WTC11 (cell line): ENCODE measurements around the gene RCN2. TPM values are rescaled to one million over a fixed set of nuclear protein-coding genes. Genes with fewer than 3 reads are reported as not detected.

ENCODE experiments used
- ATAC-seq: fragments of 200-7000 bp; cut with Tn5 transposase; 2 replicates; pipeline ENCODE4 v1.10.0; 2021; ENCODE audit warnings: mild to moderate bottlenecking, moderate library complexity
- CTCF ChIA-PET: fragments of 300-600 bp; sonication (Branson Sonifier 250); formaldehyde crosslinking; loops from one replicate; lab custom pipeline; 2021; ENCODE audit warnings: antibody characterized with exemption; lab: Charles Lee
- POLR2A ChIA-PET: fragments of 350-600 bp; sonication (Branson Sonifier 250); formaldehyde crosslinking; loops from one replicate; lab custom pipeline; 2021; ENCODE audit warnings: antibody characterized with exemption; lab: Charles Lee
- DNase-seq: peaks from one replicate; pipeline ENCODE4 v3.0.0; 2021; ENCODE audit warnings: low spot score
- H3K27ac Mint-ChIP-seq: 2 replicates; pipeline ENCODE4 v1.8.0; 2021; ENCODE audit warnings: mixed read lengths
- H3K27me3 Mint-ChIP-seq: 2 replicates; pipeline ENCODE4 v1.8.0; 2021; ENCODE audit warnings: low read depth, mild to moderate bottlenecking, moderate library complexity, mixed read lengths
- H3K36me3 Mint-ChIP-seq: 2 replicates; pipeline ENCODE4 v1.8.0; 2021; ENCODE audit warnings: mixed read lengths
- H3K4me1 Mint-ChIP-seq: 2 replicates; pipeline ENCODE4 v1.8.0; 2022; ENCODE audit warnings: mixed read lengths
- H3K4me3 Mint-ChIP-seq: 2 replicates; pipeline ENCODE4 v1.8.0; 2021; ENCODE audit warnings: mild to moderate bottlenecking, moderate library complexity, mixed read lengths
- H3K9me3 Mint-ChIP-seq: 2 replicates; pipeline ENCODE4 v1.8.0; 2021; ENCODE audit warnings: mixed read lengths
- AFF4 ChIP-seq: sonication (generic); formaldehyde crosslinking; IDR thresholded peaks from 2 replicates; pipeline ENCODE4 v1.8.1; 2023; ENCODE audit warnings: mild to moderate bottlenecking, missing genetic modification reagents, borderline replicate concordance
- ARID4B ChIP-seq: sonication (generic); formaldehyde crosslinking; IDR thresholded peaks from 2 replicates; pipeline ENCODE4 v1.8.0; 2023; ENCODE audit warnings: missing genetic modification reagents, mild to moderate bottlenecking, borderline replicate concordance
- ATF3 ChIP-seq: sonication (generic); formaldehyde crosslinking; conservative IDR thresholded peaks from 2 replicates; pipeline ENCODE4 v1.8.1; 2022; ENCODE audit warnings: mild to moderate bottlenecking, missing genetic modification reagents
- ATF6 ChIP-seq: sonication (generic); formaldehyde crosslinking; IDR thresholded peaks from 2 replicates; pipeline ENCODE4 v1.8.1; 2023; ENCODE audit warnings: mild to moderate bottlenecking, missing genetic modification reagents
- CREB1 ChIP-seq: sonication (generic); formaldehyde crosslinking; IDR thresholded peaks from 2 replicates; pipeline ENCODE4 v1.8.0; 2023; ENCODE audit warnings: mild to moderate bottlenecking, missing genetic modification reagents
- E2F4 ChIP-seq: sonication (generic); formaldehyde crosslinking; IDR thresholded peaks from 2 replicates; pipeline ENCODE4 v1.8.1; 2022; ENCODE audit warnings: low read depth, mild to moderate bottlenecking, moderate library complexity, missing genetic modification reagents, borderline replicate concordance
- E2F5 ChIP-seq: sonication (generic); formaldehyde crosslinking; IDR thresholded peaks from 2 replicates; pipeline ENCODE4 v1.8.1; 2022; ENCODE audit warnings: mild to moderate bottlenecking, moderate library complexity, missing genetic modification reagents
- EMX1 ChIP-seq: fragments of 250-450 bp; sonication (Bioruptor Pico); IDR thresholded peaks from 2 replicates; pipeline ENCODE4 v1.8.0; 2021; ENCODE audit warnings: mild to moderate bottlenecking
- ETV6 ChIP-seq: sonication (generic); formaldehyde crosslinking; IDR thresholded peaks from 2 replicates; pipeline ENCODE4 v1.8.1; 2022; ENCODE audit warnings: mild to moderate bottlenecking, missing genetic modification reagents
- FOXK1 ChIP-seq: sonication (generic); formaldehyde crosslinking; IDR thresholded peaks from 2 replicates; pipeline ENCODE4 v1.8.0; 2022; ENCODE audit warnings: mild to moderate bottlenecking, moderate library complexity, missing genetic modification reagents
- GABPB1 ChIP-seq: sonication (generic); formaldehyde crosslinking; IDR thresholded peaks from 2 replicates; pipeline ENCODE4 v1.8.1; 2023; ENCODE audit warnings: mild to moderate bottlenecking, missing genetic modification reagents
- HMGA2 ChIP-seq: fragments of 250-450 bp; sonication (Bioruptor Pico); IDR thresholded peaks from 2 replicates; pipeline ENCODE4 v1.4.0; 2021; ENCODE audit warnings: mild to moderate bottlenecking, moderate library complexity
- JAZF1 ChIP-seq: fragments of 250-450 bp; sonication (Bioruptor Pico); IDR thresholded peaks from 2 replicates; pipeline ENCODE4 v1.9.0; 2021; ENCODE audit warnings: moderate library complexity, mild to moderate bottlenecking, inconsistent platforms
- SP1 ChIP-seq: sonication (generic); formaldehyde crosslinking; conservative IDR thresholded peaks from 2 replicates; pipeline ENCODE4 v1.8.1; 2022; ENCODE audit warnings: missing genetic modification reagents
- STAT6 ChIP-seq: sonication (generic); formaldehyde crosslinking; conservative IDR thresholded peaks from 2 replicates; pipeline ENCODE4 v1.8.1; 2023; ENCODE audit warnings: mild to moderate bottlenecking, low read depth, missing genetic modification reagents, moderate library complexity
- ZNF219 ChIP-seq: sonication (generic); formaldehyde crosslinking; IDR thresholded peaks from 2 replicates; pipeline ENCODE4 v1.8.0; 2023; ENCODE audit warnings: missing genetic modification reagents, mild to moderate bottlenecking, borderline replicate concordance
- ZNF425 ChIP-seq: fragments of 250-450 bp; sonication (Bioruptor Pico); conservative IDR thresholded peaks from 2 replicates; pipeline ENCODE4 v1.9.0; 2021; ENCODE audit warnings: mild to moderate bottlenecking
- total RNA-seq: library from RNA; stranded (reverse); gene quantifications from 3 replicates; pipeline ENCODE4 v1.2.3, GENCODE V29; 2021

RCN2 gene
- total RNA-seq, 1 experiment from 2014 or later = 112 TPM

- no peak for TF ChIP-seq ARID4B (CRISPR knock-in tag)
- TF ChIP-seq JAZF1 = no peak
- TF ChIP-seq FOXK1 (CRISPR knock-in tag) = no peak
- TF ChIP-seq STAT6 (CRISPR knock-in tag) = no peak
- no peak for TF ChIP-seq ZNF425 (CRISPR knock-in tag)
- TF ChIP-seq E2F4 (CRISPR knock-in tag) = no peak
- no peak for TF ChIP-seq HMGA2 (CRISPR knock-in tag)
- no peak for TF ChIP-seq ZNF219
- TF ChIP-seq EMX1 (CRISPR knock-in tag) = no peak
- TF ChIP-seq GABPB1 (CRISPR knock-in tag) = no peak
- no peak for TF ChIP-seq ETV6 (CRISPR knock-in tag)
Observed at GRCh38 chr15:76951220-76951619, 19.7 kb downstream of the RCN2 start (continued).

GRCh38 chr15:76953913-76954312 is 22.4 kb downstream of the RCN2 start:
- Mint-ChIP-seq H3K4me1 (peaks cover 9% of the 10 kb centered on the region), H3K9me3 (no peaks in the 10 kb centered on the region), H3K27me3 (no peaks in the 10 kb centered on the region), H3K36me3 (peaks cover 14% of the 10 kb centered on the region), H3K4me3 (no peak overlapping the region), H3K27ac (no peak overlapping the region)
- POLR2A ChIA-PET = no interaction called here
- DNase-seq (no peak), ATAC-seq (no peak)
- CTCF ChIA-PET = interaction anchor here (0.6 kb wide), 3 partner anchors 34 to 241 kb away, joined by 3 to 4 read pairs (median 3); no protein-coding TSS in a partner anchor
- TF ChIP-seq SP1 (CRISPR knock-in tag) = no peak
- no peak for TF ChIP-seq HMGA2 (CRISPR knock-in tag)
- TF ChIP-seq AFF4 (CRISPR knock-in tag) = no peak
- no peak for TF ChIP-seq ATF3
- TF ChIP-seq E2F5 = no peak
- no peak for TF ChIP-seq CREB1 (CRISPR knock-in tag)
- TF ChIP-seq ATF6 = no peak
